HAP-1 (cell line): ENCODE data around the gene PRKD1.
"Not testable (repeated sequence)": the region's sequence is repeated elsewhere in the genome, so short reads cannot be mapped to it uniquely, and the experiment has no call there.

Experiments used
- DNase-seq, 2 experiments: peaks; one replicate each; pipeline ENCODE4 v3.0.0-alpha.2; 2016 to 2020; ENCODE audit warnings: low spot score in 2 of 2
- H3K27me3 ChIP-seq: fragments of 250-450 bp; sonication (Bioruptor Pico); 2 replicates; pipeline ENCODE4 v1.5.1; 2020; ENCODE audit warnings: low read depth, mild to moderate bottlenecking, moderate library complexity
- H3K36me3 ChIP-seq: fragments of 250-450 bp; sonication (Bioruptor Pico); replicated peaks from 2 replicates; pipeline ENCODE4 v1.5.1; 2020; ENCODE audit warnings: mild to moderate bottlenecking
- H3K4me1 ChIP-seq: fragments of 250-450 bp; sonication (Bioruptor Pico); 2 replicates; pipeline ENCODE4 v1.5.1; 2020; ENCODE audit warnings: mild to moderate bottlenecking
- H3K4me3 ChIP-seq: fragments of 250-450 bp; sonication (Bioruptor Pico); 2 replicates; pipeline ENCODE4 v1.5.1; 2020; ENCODE audit warnings: mild to moderate bottlenecking, moderate library complexity
- H3K9me3 ChIP-seq: fragments of 250-450 bp; sonication (Bioruptor Pico); 2 replicates; pipeline ENCODE4 v1.5.1; 2020; ENCODE audit warnings: mild to moderate bottlenecking, moderate library complexity
- in situ Hi-C: fragments of 300-500 bp; cut with MboI; formaldehyde crosslinking; loops from 3 replicates; pipeline ENCODE4 v1.14.3; 2020; ENCODE audit warnings: low sequenced_read_pairs, inconsistent platforms, mixed read lengths

PRKD1 gene

GRCh38 chr14:29721586-29721985 lies 206.1 kb downstream of the PRKD1 start:
- DNase-seq = peak in 1 of 2 experiments; percentile 73
- H3K36me3 ChIP-seq = no peaks in the 10 kb centered on the region
- no peaks in the 10 kb centered on the region for H3K27me3 ChIP-seq
- H3K9me3 ChIP-seq = no peaks in the 10 kb centered on the region
- no peak overlapping the region for H3K4me3 ChIP-seq
- in situ Hi-C loops = no loop called here
- peaks cover 11% of the 10 kb centered on the region for H3K4me1 ChIP-seq

- Histone ChIP-seq H3K9me3 (no peaks in the 10 kb centered on the region), H3K27me3 (no peaks in the 10 kb centered on the region), H3K4me3 (no peak overlapping the region), H3K36me3 (no peaks in the 10 kb centered on the region), H3K4me1 (peaks cover 11% of the 10 kb centered on the region)
- DNase-seq = no peak
- in situ Hi-C loops = no loop called here
These were observed 209.7 kb downstream of the PRKD1 start for GRCh38 chr14:29717901-29718300.

GRCh38 chr14:29716150-29716549 lies 211.5 kb downstream of the PRKD1 start:
- DNase-seq = no peak
- no peak overlapping the region for H3K4me3 ChIP-seq
- in situ Hi-C loops = no loop called here
- H3K4me1 ChIP-seq = peaks cover 3% of the 10 kb centered on the region
- H3K9me3 ChIP-seq = no peaks in the 10 kb centered on the region
- no peaks in the 10 kb centered on the region for H3K27me3 ChIP-seq
- H3K36me3 ChIP-seq = no peaks in the 10 kb centered on the region

- H3K4me1 ChIP-seq = no peaks in the 10 kb centered on the region
- H3K4me3 ChIP-seq = no peak overlapping the region
- no peaks in the 10 kb centered on the region for H3K27me3 ChIP-seq
- no peaks in the 10 kb centered on the region for H3K9me3 ChIP-seq
- in situ Hi-C loops = no loop called here
- no peak for DNase-seq
- no peaks in the 10 kb centered on the region for H3K36me3 ChIP-seq
These were observed 215.0 kb downstream of the PRKD1 start for GRCh38 chr14:29712601-29713000.

GRCh38 chr14:29710015-29710414 lies 217.6 kb downstream of the PRKD1 start:
- Histone ChIP-seq H3K27me3 (no peaks in the 10 kb centered on the region), H3K36me3 (no peaks in the 10 kb centered on the region), H3K9me3 (no peaks in the 10 kb centered on the region), H3K4me3 (no peak overlapping the region), H3K4me1 (no peaks in the 10 kb centered on the region)
- in situ Hi-C loops = no loop called here
- DNase-seq = no peak

- in situ Hi-C loops = no loop called here
- Histone ChIP-seq H3K4me3 (no peak overlapping the region), H3K36me3 (no peaks in the 10 kb centered on the region), H3K4me1 (no peaks in the 10 kb centered on the region), H3K9me3 (no peaks in the 10 kb centered on the region), H3K27me3 (no peaks in the 10 kb centered on the region)
- no peak for DNase-seq
These were observed 218.2 kb downstream of the PRKD1 start for GRCh38 chr14:29709490-29709889.

- no peak for DNase-seq
- Histone ChIP-seq H3K4me3 (no peak overlapping the region), H3K27me3 (no peaks in the 10 kb centered on the region), H3K4me1 (no peaks in the 10 kb centered on the region), H3K9me3 (no peaks in the 10 kb centered on the region), H3K36me3 (no peaks in the 10 kb centered on the region)
- in situ Hi-C loops = no loop called here
These were observed 220.9 kb downstream of the PRKD1 start for GRCh38 chr14:29706700-29707099.

GRCh38 chr14:29705801-29706200 lies 221.8 kb downstream of the PRKD1 start:
- no peaks in the 10 kb centered on the region for H3K36me3 ChIP-seq
- no peaks in the 10 kb centered on the region for H3K27me3 ChIP-seq
- no peaks in the 10 kb centered on the region for H3K9me3 ChIP-seq
- no peak overlapping the region for H3K4me3 ChIP-seq
- no peaks in the 10 kb centered on the region for H3K4me1 ChIP-seq
- in situ Hi-C loops = no loop called here
- no peak for DNase-seq

- H3K36me3 ChIP-seq, in situ Hi-C loops, H3K9me3 ChIP-seq: not testable (repeated sequence)
These were observed 238.1 kb downstream of the PRKD1 start for GRCh38 chr14:29689597-29689996.

GRCh38 chr14:29687866-29688265 lies 239.8 kb downstream of the PRKD1 start:
- H3K36me3 ChIP-seq = no peaks in the 10 kb centered on the region
- no peaks in the 10 kb centered on the region for H3K4me1 ChIP-seq
- 0 out of 2 replicates have a peak, but pooled peaks cover 3% of the 10 kb centered on the region for H3K9me3 ChIP-seq
- no peaks in the 10 kb centered on the region for H3K27me3 ChIP-seq
- H3K4me3 ChIP-seq = no peak overlapping the region
- no peak for DNase-seq
- in situ Hi-C loops = no loop called here

More at GRCh38 chr14:29689597-29689996, 238.1 kb downstream of the PRKD1 start:
- DNase-seq, H3K4me3 ChIP-seq, H3K27me3 ChIP-seq, H3K4me1 ChIP-seq: not testable (repeated sequence)

GRCh38 chr14:29687071-29687765 lies 240.4 kb downstream of the PRKD1 start:
- H3K4me1 ChIP-seq = no peaks in the 10 kb centered on the region
- H3K4me3 ChIP-seq = no peak overlapping the region
- H3K27me3 ChIP-seq = no peaks in the 10 kb centered on the region
- no peaks in the 10 kb centered on the region for H3K36me3 ChIP-seq
- 0 out of 2 replicates have a peak, but pooled peaks cover 3% of the 10 kb centered on the region for H3K9me3 ChIP-seq
- no peak for DNase-seq
- in situ Hi-C loops = no loop called here

- no peaks in the 10 kb centered on the region for H3K36me3 ChIP-seq
These were observed 242.7 kb downstream of the PRKD1 start for GRCh38 chr14:29684926-29685325.

GRCh38 chr14:29682789-29683188 lies 244.9 kb downstream of the PRKD1 start:
- no peaks in the 10 kb centered on the region for H3K9me3 ChIP-seq
- H3K4me3 ChIP-seq = no peak overlapping the region
- in situ Hi-C loops = no loop called here
- H3K27me3 ChIP-seq = no peaks in the 10 kb centered on the region
- DNase-seq = no peak
- H3K36me3 ChIP-seq = no peaks in the 10 kb centered on the region
- H3K4me1 ChIP-seq = 0 out of 2 replicates have a peak, but pooled peaks cover 3% of the 10 kb centered on the region

More at GRCh38 chr14:29684926-29685325, 242.7 kb downstream of the PRKD1 start:
- Histone ChIP-seq H3K27me3 (no peaks in the 10 kb centered on the region), H3K9me3 (0 out of 2 replicates have a peak, but pooled peaks cover 3% of the 10 kb centered on the region), H3K4me1 (0 out of 2 replicates have a peak, but pooled peaks cover 2% of the 10 kb centered on the region), H3K4me3 (no peak overlapping the region)
- in situ Hi-C loops = no loop called here
- DNase-seq = no peak

GRCh38 chr14:29681316-29681715 lies 246.3 kb downstream of the PRKD1 start:
- no peak for DNase-seq
- H3K9me3 ChIP-seq = no peaks in the 10 kb centered on the region
- H3K4me1 ChIP-seq = 0 out of 2 replicates have a peak, but pooled peaks cover 3% of the 10 kb centered on the region
- H3K4me3 ChIP-seq = no peak overlapping the region
- no peaks in the 10 kb centered on the region for H3K27me3 ChIP-seq
- no peaks in the 10 kb centered on the region for H3K36me3 ChIP-seq
- in situ Hi-C loops = no loop called here
